Type B pancreatic cell (in vitro differentiated cells): ENCODE measurements around the gene YPEL5. TPM values are rescaled to one million over a fixed set of nuclear protein-coding genes. Genes with fewer than 3 reads are reported as not detected.
A peak's percentile ranks its signal among the peaks of the same experiment; 100 is the strongest.
"Not testable (repeated sequence)": the region's sequence is repeated elsewhere in the genome, so short reads cannot be mapped to it uniquely, and the experiment has no call there.

Experiments
- DNase-seq: peaks from one replicate; pipeline ENCODE4 v3.0.0; 2021; ENCODE audit warnings: mixed read lengths; ENCODE audit not compliant: unreplicated experiment; ENCODE audit errors: extremely low spot score
- H3K27ac Mint-ChIP-seq: 2 replicates; pipeline ENCODE4 v1.8.0; 2021; ENCODE audit warnings: mild to moderate bottlenecking, mixed read lengths
- H3K27me3 Mint-ChIP-seq: 2 replicates; pipeline ENCODE4 v1.8.0; 2021; ENCODE audit warnings: mixed read lengths
- H3K36me3 Mint-ChIP-seq: 2 replicates; pipeline ENCODE4 v1.8.0; 2021; ENCODE audit warnings: mixed read lengths
- H3K4me1 Mint-ChIP-seq: one replicate; pipeline ENCODE4 v1.8.0; 2021; ENCODE audit warnings: mixed read lengths; ENCODE audit not compliant: unreplicated experiment
- H3K4me3 Mint-ChIP-seq: 2 replicates; pipeline ENCODE4 v1.8.0; 2021; ENCODE audit warnings: mild to moderate bottlenecking, mixed read lengths
- H3K9me3 Mint-ChIP-seq: 2 replicates; pipeline ENCODE4 v1.8.0; 2021; ENCODE audit warnings: mixed read lengths
- CTCF ChIP-seq: fragments of 200-600 bp; sonication (generic); conservative IDR thresholded peaks from 2 replicates; pipeline ENCODE4 v1.5.0; 2021; ENCODE audit warnings: antibody characterized with exemption, mild to moderate bottlenecking
- long read RNA-seq: library from polyadenylated mRNA; unstranded; transcript quantifications from one replicate; pipeline ENCODE4 v2.0.0, GENCODE V29; 2020
- total RNA-seq: library from RNA; stranded (reverse); gene quantifications from 2 replicates; pipeline ENCODE4 v1.2.1, GENCODE V29; 2021; ENCODE audit warnings: low replicate concordance

The YPEL5 gene
- total RNA-seq: 55.0 and 69.8 TPM in 2 replicates
- long read RNA-seq, transcript YPEL5-201 (3 exons, 2,182 nt): major isoform, 220 of 298 reads
- long read RNA-seq, transcript YPEL5-203 (5 exons, 2,560 nt): minor isoform, 5 of 298 reads
- long read RNA-seq, transcript YPEL5-202 (4 exons, 2,499 nt): minor isoform, 49 of 298 reads
- long read RNA-seq, partial matches to known transcripts: 7 of 298 reads
- long read RNA-seq, other reads (novel, unspliced or antisense): 12 of 298 reads

- TF ChIP-seq CTCF: no peak
- Mint-ChIP-seq H3K27ac (peak within 1 kb of the TSS; percentile 98), H3K27me3 (peaks cover 9% of the 10 kb centered on the region)
These were observed at the start of gene YPEL5 for GRCh38 chr2:30146337-30147195. YPEL5 (plus strand) TSS chr2:30147007; CDS start chr2:30156652, 9,645 bp downstream.

GRCh38 chr2:30098266-30099005, 48.4 kb upstream of the YPEL5 start:
- H3K9me3 Mint-ChIP-seq: no peaks in the 10 kb centered on the region
- no peaks in the 10 kb centered on the region for H3K36me3 Mint-ChIP-seq
- no peak overlapping the region for H3K27ac Mint-ChIP-seq
- H3K27me3 Mint-ChIP-seq: peaks cover 26% of the 10 kb centered on the region
- TF ChIP-seq CTCF: no peak
- H3K4me3 Mint-ChIP-seq: no peak overlapping the region
- no peak for DNase-seq
- no peaks in the 10 kb centered on the region for H3K4me1 Mint-ChIP-seq

More at GRCh38 chr2:30146337-30147195, at the start of gene YPEL5:
- Mint-ChIP-seq H3K4me3 (peak within 1 kb of the TSS; percentile 88), H3K9me3 (no peaks in the 10 kb centered on the region), H3K36me3 (peaks cover 10% of the 10 kb centered on the region), H3K4me1 (peaks cover 37% of the 10 kb centered on the region)
- peak; percentile 99 for DNase-seq

GRCh38 chr2:30099366-30099765, 47.4 kb upstream of the YPEL5 start:
- H3K4me1 Mint-ChIP-seq, H3K36me3 Mint-ChIP-seq, H3K9me3 Mint-ChIP-seq, H3K4me3 Mint-ChIP-seq, DNase-seq, H3K27ac Mint-ChIP-seq: not testable (repeated sequence)
- H3K27me3 Mint-ChIP-seq: peaks cover 26% of the 10 kb centered on the region

- not testable (repeated sequence) for H3K9me3 Mint-ChIP-seq, H3K4me1 Mint-ChIP-seq, H3K36me3 Mint-ChIP-seq, DNase-seq, H3K27ac Mint-ChIP-seq, H3K4me3 Mint-ChIP-seq
- peaks cover 26% of the 10 kb centered on the region for H3K27me3 Mint-ChIP-seq
These were observed 46.1 kb upstream of the YPEL5 start for GRCh38 chr2:30100691-30101090.

GRCh38 chr2:30104307-30104706, 42.5 kb upstream of the YPEL5 start:
- no peaks in the 10 kb centered on the region for H3K4me1 Mint-ChIP-seq
- H3K36me3 Mint-ChIP-seq: no peaks in the 10 kb centered on the region
- H3K9me3 Mint-ChIP-seq: no peaks in the 10 kb centered on the region
- H3K27ac Mint-ChIP-seq: no peak overlapping the region
- no peak overlapping the region for H3K4me3 Mint-ChIP-seq
- H3K27me3 Mint-ChIP-seq: peaks cover 6% of the 10 kb centered on the region
- no peak for TF ChIP-seq CTCF
- DNase-seq: no peak

GRCh38 chr2:30105556-30105955, 41.3 kb upstream of the YPEL5 start:
- Mint-ChIP-seq H3K4me1 (no peaks in the 10 kb centered on the region), H3K27ac (no peak overlapping the region), H3K36me3 (no peaks in the 10 kb centered on the region), H3K4me3 (no peak overlapping the region), H3K27me3 (peaks cover 6% of the 10 kb centered on the region), H3K9me3 (no peaks in the 10 kb centered on the region)
- no peak for TF ChIP-seq CTCF
- DNase-seq: no peak
